D341Med (cell line): ENCODE data around the gene DECR2.
"Not testable (repeated sequence)": the region's sequence is repeated elsewhere in the genome, so short reads cannot be mapped to it uniquely, and the experiment has no call there.

ENCODE experiments used
- DNase-seq: peaks from one replicate; pipeline ENCODE4 v3.0.0; 2012; ENCODE audit warnings: low spot score

Gene DECR2

GRCh38 chr16:379183-379960 lies 22.3 kb upstream of the DECR2 start:
- no peak for DNase-seq

GRCh38 chr16:379961-380761 lies 21.5 kb upstream of the DECR2 start:
- DNase-seq, result no peak

DNA sequence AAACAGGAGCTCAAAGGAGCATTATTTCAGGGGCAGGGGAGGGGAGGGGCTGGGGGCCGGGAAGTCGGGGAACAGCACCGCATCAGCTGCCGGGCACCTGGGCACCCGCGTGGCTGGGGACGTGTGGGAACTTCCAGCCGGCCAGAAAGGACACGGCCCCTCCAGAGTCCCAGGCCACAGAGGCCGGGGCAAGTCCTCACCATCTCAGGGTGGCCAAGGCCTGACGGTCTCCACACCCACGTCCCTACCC lies 21.0 kb upstream of the DECR2 start:
- DNase-seq, result no peak

DNA sequence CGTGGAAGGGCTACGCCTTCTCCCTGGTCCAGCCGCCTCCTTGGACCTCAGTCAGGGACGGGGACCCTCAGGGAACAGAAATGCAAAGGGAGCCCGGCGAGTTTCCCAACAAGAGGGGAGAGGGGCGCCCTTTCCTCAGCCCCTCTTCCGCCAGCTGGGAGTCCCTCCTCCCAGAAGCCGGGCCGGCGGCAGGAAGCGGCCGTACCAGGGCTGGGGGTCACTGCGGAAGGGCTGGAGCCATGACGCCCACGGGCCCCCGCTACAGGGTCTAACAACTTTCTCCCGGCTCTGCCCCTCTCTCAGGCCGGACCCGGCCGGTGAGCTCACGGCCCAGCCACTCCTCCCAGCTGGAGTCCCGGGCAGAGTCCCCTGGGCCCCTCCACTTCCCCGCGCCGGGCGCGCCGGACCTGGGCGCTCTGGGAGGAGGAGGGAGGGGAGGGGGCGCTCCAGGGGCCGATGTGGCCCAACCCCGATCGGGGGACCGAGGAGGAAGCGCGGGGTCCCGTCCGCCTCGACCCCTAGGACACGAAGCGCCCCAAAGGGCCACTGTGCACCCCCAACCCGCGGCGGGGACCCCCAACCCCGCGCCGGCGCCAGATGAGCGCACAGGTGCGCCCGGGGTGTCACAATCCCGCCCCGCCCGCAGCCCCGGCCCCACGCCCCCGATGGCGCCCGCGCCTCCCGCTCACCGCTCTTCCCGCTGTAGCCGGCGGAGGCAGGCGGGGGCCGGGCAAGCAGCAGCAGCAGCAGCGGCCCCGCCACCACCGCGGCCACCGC lies 20.5 kb upstream of the DECR2 start:
- DNase-seq, result peak; percentile 58

GRCh38 chr16:381789-382717 lies 19.6 kb upstream of the DECR2 start, which contains the start of gene PGAP6:
TSS of gene PGAP6 (minus strand) at chr16:381978. CDS start at chr16:381821, 157 bp downstream.
- peak; percentile 96 for DNase-seq

DNA sequence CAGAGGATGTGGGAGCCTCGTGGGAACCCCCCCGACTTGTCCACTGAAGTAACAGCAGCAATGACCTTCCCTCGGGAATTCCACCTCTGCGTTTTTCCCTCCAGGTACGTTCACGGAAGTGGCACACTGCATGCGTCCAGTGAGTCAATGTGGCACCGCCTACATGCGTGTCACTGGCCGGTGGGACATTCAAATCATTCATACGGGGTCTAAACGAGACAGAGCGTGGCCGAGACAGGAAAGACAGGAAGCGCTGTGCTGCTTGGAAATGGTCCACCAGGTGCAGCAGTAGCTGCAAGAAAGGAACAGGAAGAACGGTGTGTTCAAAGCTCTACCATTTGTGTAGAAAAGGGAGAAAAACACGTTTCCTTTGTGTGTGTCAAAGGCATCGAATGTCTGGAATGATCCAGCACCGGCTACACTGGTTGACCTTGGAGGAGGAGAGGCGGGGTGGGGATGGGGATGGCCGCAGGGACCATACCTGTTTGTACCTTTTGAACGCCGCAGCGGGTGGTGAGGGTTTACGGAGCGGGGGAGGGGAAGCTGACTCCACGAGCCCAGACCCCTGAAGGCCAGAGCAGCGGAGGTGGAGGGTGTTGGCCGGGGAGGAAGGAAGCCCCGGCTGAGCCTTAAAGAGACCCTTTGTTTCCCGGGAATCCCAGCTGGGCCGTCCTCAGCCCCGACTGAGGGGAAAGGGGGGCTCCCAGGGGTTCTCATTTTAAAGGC lies 18.2 kb upstream of the DECR2 start:
- DNase-seq, result no peak

GRCh38 chr16:386641-387156 lies 15.0 kb upstream of the DECR2 start:
- DNase-seq, result no peak

DNA sequence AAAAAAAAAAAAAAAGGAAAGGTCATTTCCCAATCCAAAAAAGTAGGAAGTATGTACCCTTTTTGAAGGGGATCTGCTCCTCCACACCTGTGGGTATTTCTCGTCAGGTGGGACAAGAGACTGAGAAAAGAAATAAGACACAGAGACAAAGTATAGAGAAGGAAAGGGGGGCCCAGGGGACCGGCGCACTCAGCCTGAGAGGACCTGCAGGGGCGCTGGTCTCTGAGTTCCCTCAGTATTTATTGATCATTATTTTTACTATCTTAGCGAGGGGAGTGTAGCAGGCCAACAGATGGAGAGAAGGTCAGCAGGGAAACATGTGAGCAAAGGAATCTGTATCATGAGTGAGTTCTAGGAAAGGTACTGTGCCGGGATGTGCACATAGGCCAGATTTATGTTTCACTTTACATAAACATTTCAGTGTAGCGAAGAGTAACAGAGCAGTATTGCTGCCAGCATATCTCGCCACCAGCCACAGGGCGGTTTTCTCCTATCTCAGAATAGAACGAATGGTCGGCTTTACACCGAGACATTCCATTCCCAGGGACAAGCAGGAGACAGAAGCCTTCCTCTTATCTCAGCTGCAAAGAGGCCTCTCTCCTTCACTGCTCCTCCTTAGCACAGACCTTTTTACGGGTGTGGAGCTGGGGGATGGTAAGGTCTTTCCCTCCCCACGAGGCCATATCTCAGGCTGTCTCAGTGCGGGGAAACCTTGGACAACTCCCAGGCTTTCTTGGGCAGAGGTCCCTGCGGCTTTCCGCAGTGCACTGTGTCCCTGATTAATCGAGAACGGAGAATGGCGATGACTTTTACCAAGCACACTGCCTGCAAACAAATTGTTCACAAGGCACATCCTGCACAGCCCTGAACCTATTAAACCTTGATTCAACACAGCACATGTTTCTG lies 13.7 kb upstream of the DECR2 start:
- not testable (repeated sequence) for DNase-seq

DNA sequence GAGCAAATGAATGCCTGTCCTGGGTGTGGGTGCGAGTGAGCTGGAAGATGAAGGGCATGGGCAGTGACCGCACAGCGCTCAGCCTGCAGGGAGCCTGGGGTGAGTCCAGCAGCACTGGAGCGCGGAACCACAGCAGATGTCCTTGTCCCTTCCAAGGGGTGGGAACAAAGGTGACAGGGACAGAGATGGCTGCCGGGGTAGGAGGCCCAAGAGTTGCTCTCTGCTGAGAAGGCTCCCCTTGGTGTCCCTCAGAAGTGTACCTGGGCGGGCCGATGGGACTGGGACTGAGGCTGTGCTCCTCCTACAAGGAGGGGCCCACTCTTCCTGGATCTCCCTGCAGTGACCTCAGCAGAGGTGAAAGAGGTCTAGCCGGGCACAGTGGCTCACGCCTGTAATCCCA lies 12.3 kb upstream of the DECR2 start:
- DNase-seq, result no peak

- peak; percentile 80 for DNase-seq
Measured at GRCh38 chr16:391885-392335, 9.8 kb upstream of the DECR2 start.

- DNase-seq, result no peak
Measured at GRCh38 chr16:392450-393030, 9.1 kb upstream of the DECR2 start.

DNA sequence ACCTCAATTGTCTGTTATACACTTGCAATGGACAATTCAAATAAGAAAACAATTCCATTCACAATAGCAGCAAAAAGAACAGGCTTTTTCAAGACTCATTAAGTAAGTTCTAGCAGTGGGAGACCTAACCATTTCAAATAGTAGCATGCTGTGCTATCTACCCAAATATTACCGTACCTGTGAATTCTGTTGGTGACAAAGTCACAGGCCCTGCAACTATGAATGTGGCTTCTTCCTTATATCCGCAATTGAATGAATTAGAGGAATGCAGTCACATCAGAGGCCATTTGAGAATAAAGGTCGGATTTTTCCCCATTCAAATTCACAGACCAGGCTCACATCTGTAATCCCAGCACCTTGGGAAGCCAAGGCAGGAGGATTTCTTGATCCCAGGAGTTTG lies 5.5 kb upstream of the DECR2 start:
- no peak for DNase-seq

DNA sequence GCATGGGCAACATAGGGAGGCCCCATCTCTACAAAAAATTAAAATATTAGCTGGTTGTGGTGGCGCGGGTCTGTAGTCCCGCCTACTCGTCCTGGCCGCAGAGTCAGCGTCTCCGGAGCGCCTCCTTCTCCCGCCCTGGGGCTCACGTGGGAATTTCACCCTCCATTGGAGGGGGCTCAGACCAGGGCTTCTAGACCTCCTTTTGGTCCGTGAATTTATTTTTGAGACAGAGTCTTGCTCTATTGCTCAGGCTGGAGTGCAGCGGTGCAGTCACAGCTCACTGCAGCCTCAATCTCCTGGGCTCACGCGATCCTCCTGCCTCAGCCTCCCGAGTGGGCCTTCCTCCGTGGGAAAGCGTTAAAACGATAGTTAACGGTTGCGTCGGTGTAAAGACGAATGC lies 5.1 kb upstream of the DECR2 start:
- peak; percentile 80 for DNase-seq

- peak; percentile 81 for DNase-seq
Measured at GRCh38 chr16:397135-397661, 4.5 kb upstream of the DECR2 start, which contains the start of gene NME4. TSS of gene NME4 (plus strand) at chr16:397199. CDS start at chr16:397223, 24 bp downstream.

GRCh38 chr16:397736-398332 lies 3.9 kb upstream of the DECR2 start:
- peak; percentile 81 for DNase-seq

GRCh38 chr16:398561-399339 lies 2.9 kb upstream of the DECR2 start:
- no peak for DNase-seq

GRCh38 chr16:399340-400019 lies 2.2 kb upstream of the DECR2 start:
- DNase-seq, result no peak
